Adipocyte (in vitro differentiated cells): ENCODE data around the gene DMD.

Experiments used
- DNase-seq: peaks from one replicate; pipeline ENCODE4 v3.0.0-alpha.2; 2015; ENCODE audit warnings: low read depth
- H3K27me3 ChIP-seq: replicated peaks from 2 replicates; pipeline ENCODE4 v1.7.0; 2013; ENCODE audit warnings: mild to moderate bottlenecking, low read length, moderate library complexity; ENCODE audit not compliant: control insufficient read depth, insufficient read depth
- H3K36me3 ChIP-seq: 2 replicates; pipeline ENCODE4 v1.7.0; 2013; ENCODE audit warnings: low read length, mild to moderate bottlenecking, moderate library complexity; ENCODE audit not compliant: control insufficient read depth, insufficient read depth, severe bottlenecking
- H3K4me1 ChIP-seq: 2 replicates; pipeline ENCODE4 v1.7.0; 2013; ENCODE audit warnings: mild to moderate bottlenecking, low read length, moderate library complexity; ENCODE audit not compliant: control insufficient read depth, insufficient read depth
- H3K4me3 ChIP-seq: 2 replicates; pipeline ENCODE4 v1.7.0; 2013; ENCODE audit warnings: mild to moderate bottlenecking, low read length, moderate library complexity
- H3K9ac ChIP-seq: 2 replicates; pipeline ENCODE4 v1.7.0; 2013; ENCODE audit warnings: mild to moderate bottlenecking, low read length, moderate library complexity
- H3K9me3 ChIP-seq: 2 replicates; pipeline ENCODE4 v1.7.0; 2013; ENCODE audit warnings: mild to moderate bottlenecking, low read length, moderate library complexity; ENCODE audit not compliant: control insufficient read depth

DMD gene

GRCh38 chrX:31658360-31658759 lies 1553.0 kb downstream of the DMD start:
- no peaks in the 10 kb centered on the region for H3K36me3 ChIP-seq
- DNase-seq, result peak; percentile 73
- peaks cover 8% of the 10 kb centered on the region for H3K27me3 ChIP-seq
- no peak overlapping the region for H3K4me3 ChIP-seq
- H3K9ac ChIP-seq, result no peak overlapping the region
- H3K9me3 ChIP-seq, result no peaks in the 10 kb centered on the region
- no peaks in the 10 kb centered on the region for H3K4me1 ChIP-seq

GRCh38 chrX:31656013-31656412 lies 1555.3 kb downstream of the DMD start:
- DNase-seq, result peak; percentile 15
- Histone ChIP-seq H3K9ac (no peak overlapping the region), H3K36me3 (no peaks in the 10 kb centered on the region), H3K27me3 (no peaks in the 10 kb centered on the region), H3K9me3 (no peaks in the 10 kb centered on the region), H3K4me1 (no peaks in the 10 kb centered on the region), H3K4me3 (no peak overlapping the region)

GRCh38 chrX:31653422-31653821 lies 1557.9 kb downstream of the DMD start:
- Histone ChIP-seq H3K9ac (no peak overlapping the region), H3K9me3 (no peaks in the 10 kb centered on the region), H3K4me3 (no peak overlapping the region), H3K36me3 (no peaks in the 10 kb centered on the region), H3K4me1 (no peaks in the 10 kb centered on the region), H3K27me3 (no peaks in the 10 kb centered on the region)
- no peak for DNase-seq

DNA sequence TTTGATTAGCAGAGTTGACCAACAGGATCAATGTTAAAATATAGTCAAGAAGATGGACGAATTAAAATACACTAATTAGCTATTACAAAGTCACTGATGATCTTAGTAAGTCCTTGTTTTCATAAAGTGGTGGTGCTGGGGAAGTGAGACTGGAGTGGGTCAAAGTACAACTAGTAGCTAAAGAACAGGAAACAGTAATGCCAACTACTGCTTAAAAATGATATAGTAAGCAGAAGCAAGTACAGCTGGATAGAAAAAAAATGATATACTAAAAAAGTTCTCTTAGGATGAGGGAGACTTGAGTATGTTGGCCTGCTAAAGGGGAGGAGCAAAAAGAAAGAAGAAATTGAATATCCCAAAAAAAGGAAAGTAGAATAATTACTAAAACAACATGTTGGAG lies 1558.7 kb downstream of the DMD start:
- Histone ChIP-seq H3K27me3 (no peaks in the 10 kb centered on the region), H3K4me3 (no peak overlapping the region), H3K9me3 (no peaks in the 10 kb centered on the region), H3K4me1 (no peaks in the 10 kb centered on the region), H3K36me3 (no peaks in the 10 kb centered on the region), H3K9ac (no peak overlapping the region)
- DNase-seq, result no peak

- Histone ChIP-seq H3K9ac (no peak overlapping the region), H3K4me3 (no peak overlapping the region), H3K27me3 (peaks cover under 1% of the 10 kb centered on the region), H3K36me3 (no peaks in the 10 kb centered on the region), H3K4me1 (no peaks in the 10 kb centered on the region), H3K9me3 (no peaks in the 10 kb centered on the region)
- no peak for DNase-seq
Measured at GRCh38 chrX:31649201-31649600, 1562.1 kb downstream of the DMD start.

GRCh38 chrX:31633349-31633748 lies 1578.0 kb downstream of the DMD start:
- Histone ChIP-seq H3K36me3 (no peaks in the 10 kb centered on the region), H3K4me1 (no peaks in the 10 kb centered on the region), H3K9me3 (no peaks in the 10 kb centered on the region), H3K4me3 (no peak overlapping the region), H3K27me3 (peaks cover 9% of the 10 kb centered on the region), H3K9ac (no peak overlapping the region)
- no peak for DNase-seq

DNA sequence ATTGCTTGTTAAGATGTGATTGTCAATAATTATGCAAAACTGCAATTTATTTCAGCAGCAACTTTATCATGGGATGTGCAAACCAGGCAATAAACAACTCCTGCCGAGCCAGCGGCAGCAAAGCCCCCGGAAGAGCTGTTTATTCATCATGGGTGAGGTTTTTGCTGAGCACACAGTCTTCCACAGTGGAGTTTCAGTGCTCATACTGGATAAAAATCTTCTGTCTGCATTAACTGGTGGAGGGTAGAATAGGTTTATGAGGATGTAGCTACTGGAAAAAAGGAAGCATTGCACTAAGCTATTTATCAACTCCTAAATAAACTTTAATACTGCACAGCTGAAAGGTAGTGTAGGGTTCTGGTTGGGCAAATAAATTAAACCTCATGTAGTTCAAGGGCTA lies 1582.2 kb downstream of the DMD start:
- Histone ChIP-seq H3K36me3 (no peaks in the 10 kb centered on the region), H3K9ac (no peak overlapping the region), H3K9me3 (no peaks in the 10 kb centered on the region), H3K4me3 (no peak overlapping the region), H3K27me3 (peaks cover 9% of the 10 kb centered on the region), H3K4me1 (no peaks in the 10 kb centered on the region)
- no peak for DNase-seq

- peaks cover 5% of the 10 kb centered on the region for H3K27me3 ChIP-seq
- no peaks in the 10 kb centered on the region for H3K9me3 ChIP-seq
- peak; percentile 87 for DNase-seq
- no peak overlapping the region for H3K4me3 ChIP-seq
- peaks cover 11% of the 10 kb centered on the region for H3K4me1 ChIP-seq
- no peaks in the 10 kb centered on the region for H3K36me3 ChIP-seq
- H3K9ac ChIP-seq, result no peak overlapping the region
Measured at GRCh38 chrX:31609130-31609529, 1602.2 kb downstream of the DMD start.

GRCh38 chrX:31608638-31609037 lies 1602.7 kb downstream of the DMD start:
- Histone ChIP-seq H3K9ac (no peak overlapping the region), H3K4me1 (peaks cover 11% of the 10 kb centered on the region), H3K9me3 (no peaks in the 10 kb centered on the region), H3K36me3 (no peaks in the 10 kb centered on the region), H3K27me3 (peaks cover 5% of the 10 kb centered on the region), H3K4me3 (no peak overlapping the region)
- no peak for DNase-seq

DNA sequence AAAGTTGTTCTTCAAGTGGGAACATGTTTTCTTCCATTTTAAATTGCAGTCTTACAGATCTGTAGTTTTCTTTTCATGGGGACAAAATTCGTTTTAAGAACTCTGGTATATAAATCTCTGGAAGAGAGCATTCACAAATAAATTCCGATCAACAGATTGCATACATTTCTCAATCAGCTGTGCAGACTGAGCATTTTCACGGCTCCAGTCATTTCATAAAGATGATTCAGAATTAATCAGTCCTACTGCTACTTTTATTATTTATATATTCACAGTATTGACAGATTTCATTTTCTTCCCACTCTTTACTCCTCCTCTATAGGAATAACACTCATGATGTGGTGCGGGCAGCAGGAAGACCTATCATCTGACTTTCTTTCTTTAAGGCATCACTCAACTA lies 1604.6 kb downstream of the DMD start:
- H3K27me3 ChIP-seq, result no peaks in the 10 kb centered on the region
- peaks cover 11% of the 10 kb centered on the region for H3K4me1 ChIP-seq
- H3K4me3 ChIP-seq, result no peak overlapping the region
- DNase-seq, result no peak
- H3K36me3 ChIP-seq, result no peaks in the 10 kb centered on the region
- no peak overlapping the region for H3K9ac ChIP-seq
- no peaks in the 10 kb centered on the region for H3K9me3 ChIP-seq

DNA sequence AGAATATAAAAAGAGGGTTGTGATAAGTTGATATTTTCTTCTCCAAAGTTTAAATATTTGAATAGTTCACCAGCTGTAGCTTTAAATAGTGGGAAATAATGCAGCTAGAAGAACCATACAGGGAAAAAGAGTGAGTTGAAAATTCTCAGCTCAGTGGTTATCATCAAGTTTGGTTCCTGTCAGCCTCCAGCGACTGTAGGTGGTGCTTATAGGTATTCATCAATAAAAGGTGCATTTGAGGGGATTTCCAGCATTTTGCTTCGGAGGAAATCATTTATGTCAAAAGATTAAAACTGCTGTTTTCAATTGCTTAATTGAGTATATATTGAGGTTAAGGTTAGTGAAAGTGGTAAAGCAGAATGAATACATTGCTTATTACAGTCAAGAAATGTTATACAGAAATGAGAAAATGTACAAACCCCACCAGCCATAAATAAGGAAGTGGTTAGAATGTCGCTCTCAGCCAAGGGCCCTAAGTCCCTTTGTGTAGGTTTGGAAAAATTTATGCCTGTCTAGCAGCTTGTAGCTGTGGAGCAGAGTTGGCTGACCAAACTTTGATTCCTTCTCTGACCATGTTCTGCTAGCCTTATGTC lies 1606.6 kb downstream of the DMD start:
- H3K36me3 ChIP-seq, result no peaks in the 10 kb centered on the region
- H3K9me3 ChIP-seq, result no peaks in the 10 kb centered on the region
- no peak overlapping the region for H3K4me3 ChIP-seq
- no peak overlapping the region for H3K9ac ChIP-seq
- no peak for DNase-seq
- H3K4me1 ChIP-seq, result peaks cover 11% of the 10 kb centered on the region
- no peaks in the 10 kb centered on the region for H3K27me3 ChIP-seq

DNA sequence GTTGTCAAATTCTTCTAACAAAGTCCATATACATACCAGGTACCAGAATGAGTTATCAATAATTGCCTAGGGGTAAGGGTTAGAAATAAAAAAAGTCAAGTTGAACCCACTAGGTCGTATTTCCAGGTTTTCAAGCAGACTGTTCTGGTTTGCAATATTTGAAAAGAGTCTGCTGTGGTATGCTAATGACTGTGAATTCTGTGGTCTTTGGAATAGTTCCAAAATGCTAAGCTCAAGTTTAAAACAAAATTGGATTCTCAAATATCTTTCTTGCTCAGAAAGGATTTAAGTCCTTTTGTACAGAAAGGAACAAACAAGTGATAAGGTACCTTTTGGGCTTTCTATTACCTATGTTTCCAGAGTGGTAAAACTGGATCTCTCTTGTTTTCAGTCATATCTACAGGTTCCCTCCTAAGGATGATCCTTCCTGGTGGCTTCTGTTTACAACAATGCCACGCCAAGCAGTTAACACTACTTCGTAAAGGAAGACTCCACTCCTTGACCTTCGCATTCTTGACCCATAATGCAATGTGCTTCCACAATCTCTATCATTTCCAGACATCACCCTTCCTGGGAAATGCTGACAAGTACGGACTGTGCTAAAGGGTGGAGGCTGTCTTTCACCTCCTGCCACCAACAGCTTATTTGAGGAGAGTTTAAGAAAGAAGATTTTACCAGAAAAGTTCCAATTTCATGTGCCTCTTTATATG lies 1607.8 kb downstream of the DMD start:
- Histone ChIP-seq H3K9me3 (no peaks in the 10 kb centered on the region), H3K9ac (no peak overlapping the region), H3K27me3 (no peaks in the 10 kb centered on the region), H3K4me3 (no peak overlapping the region), H3K36me3 (no peaks in the 10 kb centered on the region), H3K4me1 (peaks cover 2% of the 10 kb centered on the region)
- peak; percentile 39 for DNase-seq
